Testis (tissue), 2 donors: ENCODE results near the gene BICD1.

Experiments
- CTCF ChIP-seq, 3 experiments: fragments of 450-650 bp in 2 of 3; fragments of 200-600 bp in 1 of 3; sonication (generic) in 1 of 3; IDR thresholded peaks; one replicate each; pipeline ENCODE4 v1.5.1; 2016 to 2019; ENCODE audit warnings: antibody characterized with exemption in 3 of 3, mild to moderate bottlenecking in 2 of 3, moderate library complexity in 1 of 3
- POLR2A ChIP-seq: fragments of 450-650 bp; IDR thresholded peaks from one replicate; pipeline ENCODE4 v1.6.1; 2017; ENCODE audit warnings: antibody characterized with exemption, mild to moderate bottlenecking, moderate library complexity

- no peak for TF ChIP-seq CTCF (IDR thresholded peaks at IDR 0.05)
- no peak for TF ChIP-seq POLR2A
Measured at GRCh38 chr12:32296567-32296966, 189.9 kb downstream of the BICD1 start.
